WERI-Rb-1 (cell line): ENCODE results near the gene BAIAP3.
"Not testable (repeated sequence)": the region's sequence is repeated elsewhere in the genome, so short reads cannot be mapped to it uniquely, and the experiment has no call there.

Experiments used
- DNase-seq: peaks from one replicate; pipeline ENCODE4 v3.0.0-alpha.2; 2020
- H3K27ac ChIP-seq: fragments of 250-450 bp; sonication (Bioruptor Pico); 2 replicates; pipeline ENCODE4 v1.5.1; 2020; ENCODE audit warnings: mild to moderate bottlenecking, moderate library complexity
- H3K27me3 ChIP-seq: fragments of 250-450 bp; sonication (Bioruptor Pico); 2 replicates; pipeline ENCODE4 v1.5.1; 2021; ENCODE audit warnings: mild to moderate bottlenecking, low read depth, moderate library complexity; ENCODE audit not compliant: insufficient read depth, severe bottlenecking
- H3K36me3 ChIP-seq: fragments of 250-450 bp; sonication (Bioruptor Pico); 2 replicates; pipeline ENCODE4 v1.5.1; 2020; ENCODE audit warnings: mild to moderate bottlenecking, moderate library complexity
- H3K4me3 ChIP-seq: 2 replicates; pipeline ENCODE4 v1.5.1; 2011; ENCODE audit warnings: low read depth, mild to moderate bottlenecking, control low read depth, low read length
- H3K9me3 ChIP-seq: fragments of 250-450 bp; sonication (Bioruptor Pico); 2 replicates; pipeline ENCODE4 v1.5.1; 2021; ENCODE audit warnings: mild to moderate bottlenecking, moderate library complexity; ENCODE audit not compliant: severe bottlenecking
- TF ChIP-seq, protein P1 (sequence below): IDR thresholded peaks from 2 replicates; pipeline ENCODE4 v1.5.1; 2011; ENCODE audit warnings: low read depth, mild to moderate bottlenecking, control low read depth, inconsistent platforms, low read length

The BAIAP3 gene

DNA sequence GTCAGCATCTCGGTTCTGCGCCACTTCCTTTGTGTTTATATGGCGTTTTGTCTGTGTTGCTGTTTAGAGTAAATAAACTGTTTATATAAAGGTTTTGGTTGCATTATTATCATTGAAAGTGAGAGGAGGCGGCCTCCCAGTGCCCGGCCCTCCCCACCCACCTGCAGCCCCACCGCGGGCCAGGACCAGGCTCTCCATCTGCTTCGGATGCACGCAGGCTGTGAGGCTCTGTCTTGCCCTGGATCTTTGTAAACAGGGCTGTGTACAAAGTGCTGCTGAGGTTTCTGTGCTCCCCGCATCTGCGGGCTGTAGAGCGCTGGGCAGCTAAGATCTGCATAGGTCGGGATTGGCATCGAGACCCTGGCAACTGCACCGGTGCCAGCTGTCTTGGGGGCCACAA, 8.2 kb upstream of the BAIAP3 start:
- H3K9me3 ChIP-seq = peaks cover 4% of the 10 kb centered on the region
- H3K4me3 ChIP-seq = no peak overlapping the region
- H3K36me3 ChIP-seq = peaks cover 47% of the 10 kb centered on the region
- no peak for DNase-seq
- H3K27ac ChIP-seq = no peak overlapping the region
- TF ChIP-seq, protein P1, sequence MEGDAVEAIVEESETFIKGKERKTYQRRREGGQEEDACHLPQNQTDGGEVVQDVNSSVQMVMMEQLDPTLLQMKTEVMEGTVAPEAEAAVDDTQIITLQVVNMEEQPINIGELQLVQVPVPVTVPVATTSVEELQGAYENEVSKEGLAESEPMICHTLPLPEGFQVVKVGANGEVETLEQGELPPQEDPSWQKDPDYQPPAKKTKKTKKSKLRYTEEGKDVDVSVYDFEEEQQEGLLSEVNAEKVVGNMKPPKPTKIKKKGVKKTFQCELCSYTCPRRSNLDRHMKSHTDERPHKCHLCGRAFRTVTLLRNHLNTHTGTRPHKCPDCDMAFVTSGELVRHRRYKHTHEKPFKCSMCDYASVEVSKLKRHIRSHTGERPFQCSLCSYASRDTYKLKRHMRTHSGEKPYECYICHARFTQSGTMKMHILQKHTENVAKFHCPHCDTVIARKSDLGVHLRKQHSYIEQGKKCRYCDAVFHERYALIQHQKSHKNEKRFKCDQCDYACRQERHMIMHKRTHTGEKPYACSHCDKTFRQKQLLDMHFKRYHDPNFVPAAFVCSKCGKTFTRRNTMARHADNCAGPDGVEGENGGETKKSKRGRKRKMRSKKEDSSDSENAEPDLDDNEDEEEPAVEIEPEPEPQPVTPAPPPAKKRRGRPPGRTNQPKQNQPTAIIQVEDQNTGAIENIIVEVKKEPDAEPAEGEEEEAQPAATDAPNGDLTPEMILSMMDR = no peak
- H3K27me3 ChIP-seq = no peaks in the 10 kb centered on the region

DNA sequence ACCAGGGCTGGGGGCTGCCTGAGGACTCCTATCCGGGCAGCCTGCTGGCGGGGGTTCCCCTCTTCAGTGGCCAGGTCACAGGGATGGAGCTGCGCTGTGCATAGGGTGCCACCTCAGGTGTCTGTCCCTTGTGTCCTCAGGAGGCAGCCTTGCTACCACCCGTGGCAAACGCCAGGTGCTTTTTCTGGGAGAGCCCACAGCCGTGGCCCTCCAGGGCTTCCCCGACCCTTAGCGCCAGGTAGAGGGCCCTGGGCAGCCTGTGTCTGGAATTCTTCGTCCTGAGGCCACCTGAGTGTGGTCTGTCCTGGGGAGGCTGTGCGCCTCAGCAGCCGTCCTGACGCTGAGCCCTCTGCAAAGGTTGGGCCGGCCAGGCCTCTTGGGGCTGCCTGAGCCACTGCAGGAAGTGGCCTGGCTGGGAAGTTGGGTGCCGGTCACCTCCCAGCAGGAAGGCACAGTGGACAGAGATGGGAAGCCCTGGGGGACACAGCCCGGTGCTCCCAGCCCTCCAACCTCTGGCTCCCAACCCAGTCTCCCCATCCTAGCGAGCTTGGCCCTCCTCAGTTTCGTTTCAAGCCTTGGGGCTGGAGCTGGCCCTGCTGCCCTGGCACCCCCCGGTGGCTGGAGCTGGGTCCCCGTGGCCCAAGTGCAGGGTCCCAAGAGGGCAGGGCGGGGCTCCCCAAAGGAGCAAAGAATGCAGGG, 7.6 kb upstream of the BAIAP3 start:
- no peak for DNase-seq
- Histone ChIP-seq H3K27ac (no peak overlapping the region), H3K4me3 (no peak overlapping the region), H3K36me3 (peaks cover 41% of the 10 kb centered on the region), H3K9me3 (peaks cover 7% of the 10 kb centered on the region), H3K27me3 (no peaks in the 10 kb centered on the region)
- TF ChIP-seq, protein P1 = no peak

DNA sequence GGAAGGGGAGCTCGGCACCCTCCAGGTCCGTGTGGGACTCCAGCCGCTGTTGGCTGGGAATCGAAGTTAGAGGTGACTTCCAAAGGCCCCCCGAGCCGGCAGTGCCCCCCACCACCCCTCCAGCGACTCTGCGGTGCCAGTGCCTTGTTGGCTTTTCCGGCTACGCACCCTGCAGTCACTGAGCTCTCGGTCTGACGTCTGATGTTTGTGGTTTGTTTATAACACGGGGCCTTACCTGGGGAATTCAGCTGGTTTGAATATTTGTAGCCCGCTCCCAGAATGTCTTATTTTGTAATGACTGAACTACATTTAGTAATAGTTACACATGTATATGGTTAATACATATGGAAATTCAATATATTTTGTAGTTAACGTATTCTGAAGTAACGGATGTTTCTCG, 7.1 kb upstream of the BAIAP3 start:
- TF ChIP-seq, protein P1 = no peak
- no peak overlapping the region for H3K27ac ChIP-seq

DNA sequence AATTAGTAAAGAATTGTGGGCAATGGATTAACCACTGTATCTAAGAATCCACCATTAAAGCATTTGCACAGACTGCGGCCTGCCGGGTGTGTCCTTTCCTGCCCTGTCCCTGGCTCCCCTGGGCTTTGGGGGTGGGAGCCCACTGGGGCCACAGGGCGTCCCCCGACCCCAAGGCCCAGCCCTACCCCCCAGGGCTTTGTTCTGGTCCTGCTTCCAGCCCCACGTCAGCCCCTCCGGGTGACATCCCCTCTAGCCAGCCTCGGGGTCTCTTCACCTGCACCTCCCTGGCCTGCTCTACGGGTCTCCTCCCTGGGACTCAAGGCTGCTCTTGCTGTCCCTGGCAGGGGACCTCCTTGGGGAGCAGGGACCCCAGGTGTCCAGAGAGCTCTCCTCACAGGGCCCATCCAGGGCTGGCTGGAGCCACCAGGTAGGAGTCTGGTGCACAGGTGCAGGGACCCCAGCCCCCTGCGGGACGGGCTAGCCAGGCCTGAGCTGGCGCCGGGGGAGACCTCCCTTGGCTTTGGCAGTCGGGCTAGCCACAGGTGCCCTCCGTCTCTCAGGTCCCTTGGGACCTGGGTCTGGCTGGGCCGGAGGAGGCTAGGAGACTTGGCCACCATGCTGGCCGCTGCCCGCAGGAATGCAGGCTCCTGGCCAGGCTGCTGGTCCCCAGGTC, 6.4 kb upstream of the BAIAP3 start:
- Histone ChIP-seq H3K27ac (no peak overlapping the region), H3K9me3 (peaks cover 9% of the 10 kb centered on the region), H3K27me3 (peaks cover 12% of the 10 kb centered on the region), H3K36me3 (peaks cover 32% of the 10 kb centered on the region), H3K4me3 (no peak overlapping the region)
- no peak for DNase-seq
- TF ChIP-seq, protein P1 = no peak

More for the DNA sequence above, 7.1 kb upstream of the BAIAP3 start:
- H3K9me3 ChIP-seq = peaks cover 7% of the 10 kb centered on the region
- DNase-seq = no peak
- H3K36me3 ChIP-seq = peaks cover 36% of the 10 kb centered on the region
- no peak overlapping the region for H3K4me3 ChIP-seq
- peaks cover 5% of the 10 kb centered on the region for H3K27me3 ChIP-seq

DNA sequence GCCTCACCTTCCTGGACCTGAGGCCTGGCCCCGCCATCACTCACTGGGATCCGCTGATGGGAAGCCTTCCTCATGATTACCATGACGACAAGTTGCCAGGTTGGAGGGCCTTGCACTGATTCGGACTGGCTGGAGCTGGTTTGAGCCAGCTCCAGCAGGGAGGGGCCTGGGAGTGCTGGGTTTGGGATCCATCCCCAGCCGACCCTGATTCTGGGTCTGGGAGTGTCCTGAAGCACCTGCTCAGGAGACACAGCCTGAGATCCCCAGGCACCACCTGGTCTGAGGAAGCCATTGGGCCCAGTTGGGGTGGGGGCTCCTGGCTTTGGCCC, 5.9 kb upstream of the BAIAP3 start:
- Histone ChIP-seq H3K27ac (no peak overlapping the region), H3K27me3 (peaks cover 17% of the 10 kb centered on the region), H3K4me3 (no peak overlapping the region), H3K36me3 (peaks cover 28% of the 10 kb centered on the region), H3K9me3 (peaks cover 9% of the 10 kb centered on the region)
- no peak for DNase-seq
- TF ChIP-seq, protein P1 = no peak

DNA sequence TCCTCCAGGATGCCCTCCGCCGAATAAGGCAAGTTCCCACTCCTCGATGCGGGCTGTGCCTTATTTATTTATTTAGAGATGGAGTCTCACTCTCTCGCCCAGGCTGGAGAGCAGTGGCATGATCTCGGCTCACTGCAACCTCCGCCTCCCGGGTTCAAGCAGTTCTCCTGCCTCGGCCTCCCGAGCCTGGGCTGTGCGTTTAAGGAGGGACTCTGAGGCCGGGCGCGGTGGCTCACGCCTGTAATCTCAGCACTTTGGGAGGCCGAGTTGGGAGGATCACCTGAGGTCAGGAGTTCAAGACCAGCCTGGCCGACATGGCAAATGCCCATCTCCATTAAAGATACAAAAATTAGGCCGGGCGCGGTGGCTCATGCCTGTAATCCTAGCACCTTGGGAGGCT, 5.3 kb upstream of the BAIAP3 start:
- DNase-seq, H3K27ac ChIP-seq, H3K9me3 ChIP-seq, H3K4me3 ChIP-seq: not testable (repeated sequence)
- peaks cover 23% of the 10 kb centered on the region for H3K27me3 ChIP-seq
- H3K36me3 ChIP-seq = peaks cover 24% of the 10 kb centered on the region

DNA sequence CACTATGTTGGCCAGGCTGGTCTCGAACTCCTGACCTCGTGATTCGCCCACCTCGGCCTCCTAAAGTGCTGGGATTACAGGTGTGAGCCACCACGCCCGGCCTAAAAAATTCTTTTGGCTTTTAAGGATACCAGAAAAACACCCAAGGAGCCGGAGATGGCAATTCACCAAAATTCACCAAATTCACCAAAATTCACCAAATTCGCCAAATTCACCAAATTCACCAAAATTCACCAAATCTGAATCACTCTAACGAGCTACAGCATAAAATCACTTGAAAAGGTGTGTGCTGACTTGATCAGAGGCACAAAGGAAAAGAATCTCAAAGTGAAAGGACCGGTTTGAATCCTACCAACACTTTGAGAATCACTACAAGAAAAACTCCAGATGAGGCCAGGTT, 4.5 kb upstream of the BAIAP3 start:
- H3K4me3 ChIP-seq, H3K9me3 ChIP-seq, H3K27ac ChIP-seq, DNase-seq: not testable (repeated sequence)
- Histone ChIP-seq H3K36me3 (peaks cover 16% of the 10 kb centered on the region), H3K27me3 (peaks cover 29% of the 10 kb centered on the region)
